Right lobe of liver (tissue), 6 donors: ENCODE data around the gene MACF1. TPM values are rescaled to one million over a fixed set of nuclear protein-coding genes. Genes with fewer than 3 reads are reported as not detected.

Source experiments
- ATAC-seq, 4 donors: fragments of 200-7000 bp; cut with Tn5 transposase; one replicate each; pipeline ENCODE4 v1.9.1; 2020; ENCODE audit warnings: mild to moderate bottlenecking in 4 of 4, moderate library complexity in 4 of 4
- DNase-seq, 3 donors: peaks; one replicate each; pipeline ENCODE4 v3.0.0-alpha.2; 2020
- H3K27ac ChIP-seq, 3 donors: fragments of 200-600 bp; one replicate each; pipeline ENCODE4 v1.8.0; 2022
- H3K27me3 ChIP-seq, 2 donors: fragments of 200-600 bp; one replicate each; pipeline ENCODE4 v1.8.0; 2022
- H3K36me3 ChIP-seq, 4 donors: fragments of 200-600 bp; sonication (generic) in 1 of 4; one replicate each; pipeline versions ENCODE4 v1.5.1 to v1.8.0; 2017 to 2022; ENCODE audit warnings: control low read depth in 1 of 4
- H3K4me1 ChIP-seq, 4 donors: fragments of 200-600 bp; sonication (generic) in 1 of 4; one replicate each; pipeline versions ENCODE4 v1.5.1 to v1.8.0; 2017 to 2022; ENCODE audit warnings: control low read depth in 1 of 4
- H3K4me3 ChIP-seq, 3 donors: fragments of 200-600 bp; one replicate each; pipeline ENCODE4 v1.8.0; 2022
- H3K9me3 ChIP-seq, 4 donors: fragments of 200-600 bp; sonication (generic) in 1 of 4; one replicate each; pipeline versions ENCODE4 v1.5.1 to v1.8.0; 2017 to 2022; ENCODE audit warnings: control low read depth in 1 of 4
- POLR2A ChIP-seq: fragments of 450-650 bp; IDR thresholded peaks from one replicate; pipeline ENCODE4 v1.6.1; 2017; ENCODE audit warnings: antibody characterized with exemption, mild to moderate bottlenecking
- WGBS: methylation state at CpG from one replicate; pipeline ENCODE4 v1.1.6; 2018; ENCODE audit warnings: low coverage, low lambda C conversion rate; ENCODE audit not compliant: insufficient coverage; ENCODE audit errors: missing lambda C conversion rate; 5-methylcytosine and 5-hydroxymethylcytosine counted together
- intact Hi-C, 2 donors: fragments of 100-400 bp; cut with DNase I; formaldehyde crosslinking; loops; one replicate each; pipeline versions ENCODE4 v1.11.2 to v1.14.1; 2022
- total RNA-seq, 6 experiments: library from RNA; depleted of rRNA in 2 of 6; stranded (reverse); fragments of >200 nt in 2 of 6; fragmentation: NEBNext Ultra II Directional in 3 of 6; extraction: Animal tissue kit (Norgen Biotek cat#: 25700) in 3 of 6; gene quantifications; one replicate each; pipeline versions ENCODE4 v1.1.0 to v1.2.4, GENCODE V29; 2016 to 2023
- TF ChIP-seq, protein P1 (sequence below), 4 donors: fragments of 200-600 bp in 3 of 4; fragments of 450-650 bp in 1 of 4; IDR thresholded peaks; one replicate each; pipeline versions ENCODE4 v1.5.1 to v1.8.0; 2016 to 2022; ENCODE audit warnings: antibody characterized with exemption in 4 of 4, mild to moderate bottlenecking in 2 of 4
- donor health status: DM: no; HTN: yes; CAD: no.
- donor health status: DM: no; HTN: no; CAD: no.
- donor health status: DM: no; HTN: no; CAD: no.
- donor health status: DM: no; HTN: yes; CAD: no.
- donor health status: DM: no; HTN: yes; CAD: no.

MACF1 gene
- total RNA-seq, 6 experiments from 2014 or later = 78.4 to 141 (median 100) TPM

DNA sequence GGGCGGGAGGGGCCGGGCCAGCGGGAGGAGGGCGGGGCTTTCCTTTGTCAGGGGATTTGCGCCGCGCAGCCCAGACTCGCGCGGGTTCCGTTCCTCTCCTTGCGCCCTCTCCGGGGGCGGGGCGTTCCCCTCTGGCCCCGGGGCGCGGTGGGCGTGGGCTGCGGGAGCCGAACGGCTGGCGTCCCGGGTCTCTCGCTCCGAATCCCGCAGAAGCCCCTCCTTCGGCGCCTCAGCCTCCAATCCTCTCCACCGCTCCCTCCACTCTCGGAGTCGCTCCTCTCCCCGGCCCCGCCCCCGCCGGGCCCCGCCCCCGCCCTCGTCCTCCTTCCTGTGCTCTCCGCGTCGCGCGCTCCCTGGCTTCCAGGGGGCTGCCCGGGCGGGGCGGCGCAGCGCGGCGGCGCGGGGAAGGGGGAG, 204.2 kb downstream of the MACF1 start:
- Histone ChIP-seq H3K27ac (peak overlapping the region; percentile 83 to 95 (median 93)), H3K4me1 (peaks cover 0 to 65% (median 23%) of the 10 kb centered on the region in 4 donors), H3K36me3 (peaks cover 0 to 6% (median 0%) of the 10 kb centered on the region in 4 donors), H3K4me3 (peak overlapping the region; percentile 73 to 77 (median 74)), H3K9me3 (no peaks in the 10 kb centered on the region), H3K27me3 (no peaks in the 10 kb centered on the region)
- DNase-seq = peak; percentile 97 to 98 (median 98)
- TF ChIP-seq, protein P1, sequence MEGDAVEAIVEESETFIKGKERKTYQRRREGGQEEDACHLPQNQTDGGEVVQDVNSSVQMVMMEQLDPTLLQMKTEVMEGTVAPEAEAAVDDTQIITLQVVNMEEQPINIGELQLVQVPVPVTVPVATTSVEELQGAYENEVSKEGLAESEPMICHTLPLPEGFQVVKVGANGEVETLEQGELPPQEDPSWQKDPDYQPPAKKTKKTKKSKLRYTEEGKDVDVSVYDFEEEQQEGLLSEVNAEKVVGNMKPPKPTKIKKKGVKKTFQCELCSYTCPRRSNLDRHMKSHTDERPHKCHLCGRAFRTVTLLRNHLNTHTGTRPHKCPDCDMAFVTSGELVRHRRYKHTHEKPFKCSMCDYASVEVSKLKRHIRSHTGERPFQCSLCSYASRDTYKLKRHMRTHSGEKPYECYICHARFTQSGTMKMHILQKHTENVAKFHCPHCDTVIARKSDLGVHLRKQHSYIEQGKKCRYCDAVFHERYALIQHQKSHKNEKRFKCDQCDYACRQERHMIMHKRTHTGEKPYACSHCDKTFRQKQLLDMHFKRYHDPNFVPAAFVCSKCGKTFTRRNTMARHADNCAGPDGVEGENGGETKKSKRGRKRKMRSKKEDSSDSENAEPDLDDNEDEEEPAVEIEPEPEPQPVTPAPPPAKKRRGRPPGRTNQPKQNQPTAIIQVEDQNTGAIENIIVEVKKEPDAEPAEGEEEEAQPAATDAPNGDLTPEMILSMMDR (IDR thresholded peaks at IDR 0.05) = no peak
- WGBS = no CpG with 5 or more reads among the region's 53 CpGs
- peak; percentile 88 to 96 (median 91) for ATAC-seq
- intact Hi-C loops = no loop called here

DNA sequence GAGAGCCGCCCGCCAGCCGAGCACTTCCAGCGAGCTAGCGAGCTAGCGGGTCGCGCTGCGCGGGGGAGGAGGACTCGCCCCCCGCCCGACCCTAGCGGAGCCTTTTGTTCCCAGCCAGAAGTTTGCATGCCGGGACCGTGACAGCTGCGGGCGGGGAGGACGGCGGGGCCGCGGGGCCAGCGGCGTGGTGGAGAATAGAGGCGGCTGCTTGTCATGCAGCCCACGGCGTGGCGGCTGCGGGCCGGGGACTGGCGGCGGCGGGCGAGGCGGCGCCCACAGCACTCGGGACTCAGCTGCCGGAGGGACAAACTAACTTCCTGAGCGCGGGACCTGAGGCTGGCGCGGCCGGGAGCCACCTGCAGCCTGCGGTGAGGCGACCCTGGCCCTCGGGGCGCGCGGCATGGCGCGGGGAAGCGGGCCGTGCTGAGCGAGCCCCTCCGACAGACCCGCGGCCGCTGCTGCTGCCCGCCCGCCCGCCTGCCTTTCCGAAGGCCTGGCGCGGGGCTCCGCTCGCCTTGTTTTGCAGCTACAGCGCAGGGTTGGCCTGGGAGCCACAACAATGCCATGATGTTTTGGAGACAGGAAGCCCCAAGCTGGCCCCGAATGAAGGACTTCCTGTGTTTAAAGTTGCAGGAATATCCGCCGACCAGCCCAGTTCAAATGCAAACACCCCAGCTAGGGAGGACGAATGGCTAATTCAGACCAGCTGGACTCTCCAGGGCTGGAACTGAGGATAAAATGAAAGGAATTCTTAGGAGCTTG, 204.7 kb downstream of the MACF1 start:
- Histone ChIP-seq H3K4me3 (peak overlapping the region; percentile 73 to 77 (median 74)), H3K36me3 (peaks cover 0 to 6% (median 0%) of the 10 kb centered on the region in 4 donors), H3K9me3 (no peaks in the 10 kb centered on the region), H3K4me1 (peaks cover 0 to 62% (median 22%) of the 10 kb centered on the region in 4 donors), H3K27me3 (no peaks in the 10 kb centered on the region), H3K27ac (peak overlapping the region; percentile 83 to 95 (median 93))
- intact Hi-C loops = no loop called here
- peak in 3 of 4 donors; percentile 1 to 11 (median 7) for ATAC-seq
- TF ChIP-seq POLR2A = peak; percentile 6
- TF ChIP-seq, protein P1 (IDR thresholded peaks at IDR 0.05) = no peak
- peak; percentile 57 to 68 (median 66) for DNase-seq
- 4% methylated on average over 11 of the region's 71 CpGs for WGBS

DNA sequence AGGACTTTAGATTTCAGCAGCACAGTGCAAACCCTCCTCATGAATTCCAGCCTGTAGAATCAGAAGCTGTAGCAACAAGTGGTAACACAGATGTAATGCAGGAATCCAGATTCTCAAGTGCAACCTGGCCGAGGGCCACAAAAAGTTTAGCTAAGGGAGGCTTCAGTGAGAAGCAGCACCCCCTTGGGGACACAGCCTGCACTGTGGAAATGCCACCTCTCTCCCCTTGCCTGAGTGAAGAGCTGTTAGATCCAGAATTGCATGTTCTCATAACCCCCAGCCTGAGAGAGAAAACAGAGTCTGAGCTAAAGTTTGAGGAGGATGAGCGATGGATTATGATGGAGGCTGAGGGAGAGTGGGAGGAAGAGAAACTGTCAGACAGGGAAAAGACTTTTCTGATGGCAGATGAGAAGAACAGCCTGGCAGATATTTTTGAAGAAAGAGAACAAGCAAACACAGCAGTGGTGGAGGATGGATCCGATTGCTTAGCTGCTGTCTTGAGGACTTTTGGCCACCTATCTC, 206.5 kb downstream of the MACF1 start:
- H3K27me3 ChIP-seq = no peaks in the 10 kb centered on the region
- H3K36me3 ChIP-seq = peaks cover 0 to 6% (median 0%) of the 10 kb centered on the region in 4 donors
- 30% methylated on average over 3 of the region's 3 CpGs for WGBS
- peak overlapping the region in 2 of 3 donors; percentile 11 to 77 for H3K4me3 ChIP-seq
- TF ChIP-seq, protein P1 (IDR thresholded peaks at IDR 0.05) = peak; percentile 55 to 76 (median 71)
- TF ChIP-seq POLR2A = no peak
- intact Hi-C loops = no loop called here
- ATAC-seq (peak; percentile 12 to 25 (median 18)), DNase-seq (peak; percentile 65 to 80 (median 76))
- no peak overlapping the region for H3K27ac ChIP-seq
- H3K9me3 ChIP-seq = no peaks in the 10 kb centered on the region
- H3K4me1 ChIP-seq = peaks cover 0 to 44% (median 16%) of the 10 kb centered on the region in 4 donors

DNA sequence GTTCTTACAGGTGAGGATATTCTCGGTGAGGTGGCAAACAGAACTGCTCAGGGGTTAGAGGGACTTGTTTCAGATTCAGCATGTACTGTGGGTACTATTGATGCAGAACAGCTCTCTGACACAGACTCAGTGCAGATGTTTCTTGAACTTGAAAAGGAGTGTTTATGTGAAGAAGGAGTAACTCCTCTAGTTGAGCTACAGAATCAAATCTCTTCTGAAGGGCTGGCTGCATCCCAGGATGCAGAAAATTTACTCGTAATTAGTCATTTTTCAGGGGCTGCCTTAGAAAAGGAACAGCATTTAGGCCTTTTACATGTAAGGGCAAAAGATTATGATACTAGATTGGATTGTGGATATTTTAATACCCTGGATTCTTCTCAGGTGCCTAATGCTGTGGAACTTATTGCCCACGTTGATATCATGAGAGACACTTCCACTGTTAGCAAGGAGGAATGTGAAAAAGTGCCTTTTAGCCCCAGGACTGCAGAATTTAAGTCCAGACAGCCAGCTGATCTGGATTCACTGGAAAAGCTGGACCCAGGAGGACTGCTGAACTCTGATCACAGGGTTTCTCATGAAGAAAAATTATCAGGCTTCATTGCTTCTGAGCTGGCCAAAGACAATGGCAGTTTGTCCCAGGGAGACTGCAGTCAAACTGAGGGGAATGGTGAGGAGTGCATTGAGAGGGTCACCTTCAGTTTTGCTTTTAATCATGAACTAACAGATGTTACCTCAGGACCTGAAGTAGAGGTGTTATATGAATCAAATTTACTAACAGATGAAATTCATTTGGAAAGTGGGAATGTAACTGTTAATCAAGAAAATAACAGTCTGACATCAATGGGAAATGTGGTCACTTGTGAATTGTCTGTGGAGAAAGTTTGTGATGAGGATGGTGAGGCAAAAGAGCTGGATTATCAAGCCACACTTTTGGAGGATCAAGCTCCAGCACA, 207.3 kb downstream of the MACF1 start:
- Histone ChIP-seq H3K36me3 (peaks cover 0 to 6% (median 0%) of the 10 kb centered on the region in 4 donors), H3K4me3 (peak overlapping the region in 1 of 3 donors; percentile 11), H3K9me3 (no peaks in the 10 kb centered on the region), H3K27ac (no peak overlapping the region), H3K4me1 (peaks cover 0 to 36% (median 12%) of the 10 kb centered on the region in 4 donors), H3K27me3 (no peaks in the 10 kb centered on the region)
- no peak for DNase-seq
- ATAC-seq = no peak
- TF ChIP-seq, protein P1 (IDR thresholded peaks at IDR 0.05) = no peak
- no peak for TF ChIP-seq POLR2A
- WGBS = 29% methylated on average over 3 of the region's 3 CpGs
- intact Hi-C loops = no loop called here
